ENCODE measurements around the gene BRMS1.

- TF ChIP-seq CTCF (IDR thresholded peaks at IDR 0.05; ENCODE audit: poor library complexity) = no peak
- TF ChIP-seq EZH2 (IDR thresholded peaks at IDR 0.05; ENCODE audit: borderline replicate concordance) = no peak
- no peak for TF ChIP-seq EZH2phosphoT487 (IDR thresholded peaks at IDR 0.05; ENCODE audit: low read depth, severe bottlenecking, unreplicated experiment)
These were observed 9.2 kb downstream of the BRMS1 start for GRCh38 chr11:66335531-66336233.
